ENCODE data around the gene MSH6.
"Not testable (repeated sequence)": the region's sequence is repeated elsewhere in the genome, so short reads cannot be mapped to it uniquely, and the experiment has no call there.

MSH6 gene

GRCh38 chr2:47853067-47853777 is 70.3 kb downstream of the MSH6 start:
- DNase-seq: not testable (repeated sequence)
